GM19351 (cell line): ENCODE data around the gene SH3RF2.
A peak's percentile ranks its signal among the peaks of the same experiment; 100 is the strongest.
"Not testable (repeated sequence)": the region's sequence is repeated elsewhere in the genome, so short reads cannot be mapped to it uniquely, and the experiment has no call there.

Source experiments
- ATAC-seq: cut with Tn5 transposase; IDR thresholded peaks from one replicate; pipeline ENCODE4 v1.9.1; 2021; ENCODE audit warnings: mild to moderate bottlenecking, moderate library complexity; ENCODE audit not compliant: unreplicated experiment

The SH3RF2 gene

DNA sequence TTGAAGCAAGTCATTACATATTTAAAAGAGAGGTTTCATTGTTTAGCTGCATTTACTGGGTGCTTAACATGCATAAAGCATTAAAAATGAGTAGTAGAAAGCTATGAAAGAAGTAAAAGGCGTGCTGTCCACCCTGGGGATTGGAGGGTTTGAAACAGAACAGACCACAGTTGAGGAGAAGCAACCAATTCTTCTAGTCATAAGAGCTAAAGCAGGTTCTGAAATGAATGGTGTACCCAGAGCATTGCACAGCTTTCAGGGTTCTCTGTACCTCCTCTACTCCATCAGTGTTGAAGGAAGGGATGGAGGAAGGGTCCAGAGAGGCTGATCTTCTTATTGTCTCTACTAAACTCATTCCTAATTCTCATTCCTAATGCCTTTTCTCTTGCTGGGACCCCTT lies 68.9 kb downstream of the SH3RF2 start:
- no peak for ATAC-seq

- ATAC-seq, result no peak
Observed at GRCh38 chr5:146005723-146006122, 69.3 kb downstream of the SH3RF2 start.

GRCh38 chr5:146006470-146007190 lies 70.3 kb downstream of the SH3RF2 start:
- no peak for ATAC-seq

GRCh38 chr5:146007270-146007669 lies 70.9 kb downstream of the SH3RF2 start:
- no peak for ATAC-seq

GRCh38 chr5:146007989-146008388 lies 71.6 kb downstream of the SH3RF2 start:
- no peak for ATAC-seq

GRCh38 chr5:146009020-146009419 lies 72.6 kb downstream of the SH3RF2 start:
- no peak for ATAC-seq

DNA sequence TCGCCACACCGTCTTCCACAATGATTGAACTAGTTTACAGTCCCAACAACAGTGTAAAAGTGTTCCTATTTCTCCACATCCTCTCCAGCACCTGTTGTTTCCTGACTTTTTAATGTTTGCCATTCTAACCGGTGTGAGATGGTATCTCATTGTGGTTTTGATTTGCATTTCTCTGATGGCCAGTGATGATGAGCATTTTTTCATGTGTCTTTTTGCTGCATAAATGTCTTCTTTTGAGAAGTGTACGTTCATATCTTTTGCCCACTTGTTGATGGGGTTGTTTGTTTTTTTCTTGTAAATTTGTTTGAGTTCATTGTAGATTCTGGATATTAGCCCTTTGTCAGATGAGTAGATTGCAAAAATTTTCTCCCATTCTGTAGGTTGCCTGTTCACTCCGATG lies 74.1 kb downstream of the SH3RF2 start:
- not testable (repeated sequence) for ATAC-seq

- ATAC-seq, result no peak
Observed at GRCh38 chr5:146013761-146014160, 77.4 kb downstream of the SH3RF2 start.

GRCh38 chr5:146015001-146015400 lies 78.6 kb downstream of the SH3RF2 start:
- no peak for ATAC-seq

- ATAC-seq, result no peak
Observed at GRCh38 chr5:146016764-146017484, 80.5 kb downstream of the SH3RF2 start.

- no peak for ATAC-seq
Observed at GRCh38 chr5:146018514-146019375, 82.4 kb downstream of the SH3RF2 start.

DNA sequence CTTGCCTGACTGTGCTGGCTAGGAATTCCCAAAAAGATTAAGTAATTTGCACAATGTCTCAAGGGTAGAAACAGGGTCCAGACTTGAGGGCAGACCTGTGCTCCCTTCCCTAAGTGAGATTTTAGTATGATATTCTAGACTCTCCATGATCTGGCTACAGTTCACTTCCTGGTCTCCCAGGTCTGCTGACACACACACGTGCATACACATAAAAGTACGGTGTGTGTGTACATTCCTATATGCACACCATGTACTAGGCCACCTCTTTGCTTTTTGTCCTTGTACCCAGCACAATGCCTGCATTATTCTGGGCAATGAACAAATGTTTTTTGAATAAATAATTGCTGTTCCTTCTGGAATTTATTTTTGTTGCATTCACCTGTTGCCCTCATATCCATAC lies 83.7 kb downstream of the SH3RF2 start:
- no peak for ATAC-seq

DNA sequence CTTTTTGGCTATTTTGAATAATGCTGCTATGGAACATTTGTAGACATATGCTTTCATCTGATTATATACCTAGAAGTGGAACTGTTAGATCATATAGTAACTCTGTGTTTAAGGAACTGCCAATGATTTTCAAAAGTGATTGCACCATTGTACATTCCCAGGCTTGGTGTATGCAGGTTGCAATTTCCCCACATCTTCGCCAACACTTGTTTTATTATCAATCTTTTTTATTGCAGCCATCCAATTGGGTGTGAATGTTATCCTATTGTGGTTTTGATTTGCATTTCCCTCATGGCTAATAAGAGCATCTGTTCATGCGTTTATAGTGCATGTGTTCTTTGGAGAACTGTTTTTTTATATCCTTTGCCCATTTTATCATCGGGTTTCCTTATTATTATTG lies 87.7 kb downstream of the SH3RF2 start:
- ATAC-seq, result no peak

- ATAC-seq, result no peak
Observed at GRCh38 chr5:146025114-146025680, 88.8 kb downstream of the SH3RF2 start.

DNA sequence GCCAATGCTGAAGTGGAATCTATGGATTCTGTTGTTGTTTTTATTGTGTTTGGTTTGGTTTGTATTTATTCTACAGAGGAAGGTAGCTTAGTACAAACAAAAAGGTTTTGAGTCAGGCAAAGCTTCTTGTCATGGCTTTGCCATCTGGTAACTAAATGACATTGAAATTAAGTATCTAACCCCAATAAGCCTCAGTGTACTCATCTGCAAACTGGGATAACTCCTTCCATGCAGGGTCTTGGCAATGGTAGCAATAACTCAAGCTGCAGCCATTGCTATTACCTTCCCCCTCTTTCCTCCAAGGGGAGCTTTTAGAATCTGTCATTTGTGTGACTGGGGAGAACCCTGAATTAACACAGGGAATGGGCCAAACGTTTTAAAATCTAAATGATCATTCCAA lies 89.3 kb downstream of the SH3RF2 start:
- ATAC-seq, result no peak

DNA sequence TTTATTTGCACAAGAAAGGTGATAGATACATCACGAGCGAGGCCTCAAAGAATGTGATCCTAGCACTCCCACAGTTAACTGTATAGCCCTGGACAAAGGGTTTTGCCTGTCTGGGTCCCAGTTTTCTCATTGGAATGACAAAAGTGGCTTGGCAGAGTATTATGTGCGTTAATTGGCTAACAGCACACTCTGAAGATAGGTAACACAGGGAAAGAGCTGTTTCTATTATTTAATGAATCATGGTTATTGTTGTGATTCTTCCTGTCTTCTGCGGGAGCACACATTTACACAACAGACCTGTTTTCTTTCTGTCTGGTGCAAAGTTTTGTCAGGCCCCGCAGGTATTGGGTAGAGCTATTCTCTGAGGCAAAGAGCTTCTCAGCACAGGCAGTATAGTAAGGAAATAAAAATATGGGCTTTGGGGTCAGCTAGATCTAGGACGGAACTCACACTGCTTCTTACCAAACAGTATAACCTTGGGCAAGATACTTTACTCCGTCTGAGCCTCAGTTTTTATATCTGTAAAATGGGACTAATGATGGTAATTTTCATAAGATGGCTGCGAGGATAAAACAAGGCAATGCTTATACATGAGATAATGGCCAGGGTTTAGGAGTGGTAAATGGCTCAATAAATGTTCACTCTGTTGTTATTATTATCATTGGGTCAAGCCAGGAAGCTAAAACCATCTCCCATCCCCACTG lies 90.1 kb downstream of the SH3RF2 start:
- no peak for ATAC-seq

DNA sequence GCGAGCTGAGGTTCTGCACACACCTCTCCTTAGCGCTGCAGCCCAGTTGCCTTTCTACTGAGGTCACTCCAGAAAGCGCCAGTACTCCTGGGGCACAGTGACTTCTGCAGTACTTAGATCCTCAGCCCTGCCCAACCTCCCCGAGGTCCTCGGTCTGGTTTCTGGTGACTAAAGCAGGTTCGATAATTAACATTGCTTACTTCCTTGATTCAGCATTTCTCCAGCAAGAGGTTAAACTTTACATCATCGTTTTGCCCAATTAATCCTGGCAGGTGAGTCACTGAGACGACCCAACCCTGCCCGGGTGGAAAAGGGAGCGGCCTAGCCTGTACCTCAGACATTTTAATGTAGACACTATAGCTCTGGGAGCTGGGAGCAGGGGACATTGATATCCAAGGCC lies 91.4 kb downstream of the SH3RF2 start:
- no peak for ATAC-seq

DNA sequence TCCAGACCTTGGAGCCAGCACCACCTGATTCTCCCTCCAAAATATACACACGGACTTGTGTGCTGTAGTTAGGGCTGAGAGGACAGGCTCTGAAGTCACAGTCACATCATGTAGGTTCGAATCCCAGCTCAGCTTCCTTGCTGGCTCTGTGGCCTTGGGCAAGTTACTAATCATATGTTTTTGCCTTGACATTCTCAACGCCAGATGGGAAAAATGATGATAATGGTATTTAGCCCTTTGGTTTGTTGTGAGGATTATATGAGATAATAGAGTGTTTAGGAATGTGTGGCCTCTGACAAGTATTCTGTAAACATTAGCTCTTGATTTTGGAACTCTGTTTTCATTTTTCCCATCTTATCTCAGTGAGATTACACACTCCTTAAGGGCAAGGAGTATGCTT lies 96.5 kb downstream of the SH3RF2 start:
- ATAC-seq, result no peak

DNA sequence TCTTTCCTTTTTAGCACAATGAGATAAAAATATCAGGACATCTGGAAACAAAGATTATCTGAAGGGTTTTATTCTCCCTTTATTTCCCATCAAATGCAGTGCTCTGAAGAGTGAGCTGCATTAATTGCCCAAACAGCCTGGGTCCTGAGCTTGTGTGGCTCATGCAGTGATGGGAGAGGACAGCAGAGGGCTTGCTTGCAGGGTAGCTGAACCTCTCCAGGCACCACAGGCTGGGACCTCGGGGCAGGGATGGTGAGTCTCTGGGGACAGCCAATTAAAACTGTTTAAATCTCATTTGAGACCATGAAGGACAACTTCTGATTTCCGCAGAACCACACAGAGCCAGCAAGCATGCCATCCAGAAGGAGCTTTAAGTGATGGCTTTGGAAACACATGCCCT lies 97.7 kb downstream of the SH3RF2 start:
- ATAC-seq, result peak; percentile 46

DNA sequence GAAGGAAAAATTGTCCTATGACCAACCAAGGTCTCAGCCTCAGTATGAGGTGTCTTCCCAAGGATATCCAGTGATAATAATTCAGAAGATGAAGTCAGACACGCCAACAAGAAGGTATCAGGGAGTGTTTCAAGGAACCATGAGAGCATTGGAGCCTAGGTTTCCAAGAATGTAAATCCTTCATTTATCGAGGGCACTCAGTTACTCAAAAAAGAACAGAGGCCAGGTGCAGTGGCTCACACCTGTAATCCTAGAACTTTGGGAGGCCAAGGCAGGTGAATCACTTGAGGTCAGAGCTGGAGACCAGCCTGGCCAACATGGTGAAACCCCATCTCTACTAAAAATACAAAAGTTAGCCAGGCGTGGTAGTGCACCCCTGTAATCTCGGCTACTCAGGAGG lies 98.2 kb downstream of the SH3RF2 start:
- ATAC-seq, result no peak

DNA sequence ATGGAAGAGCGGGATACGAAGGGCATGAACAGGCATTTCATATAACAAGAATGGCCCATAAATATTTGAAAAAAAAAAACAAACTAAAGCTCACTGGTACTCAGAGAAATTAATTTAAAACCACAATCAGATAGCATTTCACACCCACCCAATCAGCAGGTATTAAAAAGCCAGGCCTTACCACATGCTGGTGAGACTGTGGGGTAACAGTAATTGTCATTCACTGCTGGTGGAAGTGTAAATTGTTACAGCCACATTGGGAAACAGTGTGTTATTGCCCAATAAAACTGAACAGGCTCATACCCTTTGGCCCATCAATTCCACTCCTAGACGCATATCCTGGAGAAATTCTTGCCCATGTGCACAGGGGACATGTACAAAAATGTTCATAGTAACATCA lies 103.0 kb downstream of the SH3RF2 start:
- ATAC-seq, result no peak
